IMR-90 (cell line): ENCODE measurements around the gene MTM1.

Experiments
- CTCF ChIP-seq: conservative IDR thresholded peaks from 2 replicates; pipeline ENCODE4 v1.5.1; 2012; ENCODE audit warnings: mild to moderate bottlenecking, low read depth, low read length, improper control_type of control experiment
- MAZ ChIP-seq: IDR thresholded peaks from 2 replicates; pipeline ENCODE4 v1.6.1; 2012; ENCODE audit warnings: low read depth, mild to moderate bottlenecking, low read length, improper control_type of control experiment, moderate library complexity, borderline replicate concordance
- USF2 ChIP-seq: fragments of 150-350 bp; IDR thresholded peaks from 2 replicates; pipeline ENCODE4 v1.6.1; 2017; ENCODE audit warnings: mild to moderate bottlenecking, antibody characterized with exemption, low read length, low read depth

GRCh38 chrX:150643271-150643670 lies 74.8 kb downstream of the MTM1 start:
- TF ChIP-seq CTCF (peak; percentile 26; the same call in 1 of the 2 replicates), MAZ (no peak), USF2 (no peak)
